Suppressor macrophage treated with lipopolysaccharide for 4 hours (primary cell): ENCODE data around the gene ABL1.

Source experiments
- DNase-seq: peaks from one replicate; pipeline ENCODE4 v3.0.0-alpha.2; 2020

ABL1 gene

GRCh38 chr9:130935648-130936271, 100.7 kb downstream of the ABL1 start:
- no peak for DNase-seq

GRCh38 chr9:130936285-130937117, 101.4 kb downstream of the ABL1 start:
- DNase-seq = no peak
